ENCODE measurements around the gene F13A1.

GRCh38 chr6:6218759-6219085, 101.7 kb downstream of the F13A1 start:
- TF ChIP-seq POLR2A (IDR thresholded peaks at IDR 0.05; ENCODE audit: low read length) (no peak), GATA1 (IDR thresholded peaks at IDR 0.05; ENCODE audit: low read depth, low read length) (no peak)
